OCI-LY7 (cell line): Measurements from ENCODE around the gene IQGAP2. TPM values are rescaled to one million over a fixed set of nuclear protein-coding genes. Genes with fewer than 3 reads are reported as not detected.

Source experiments
- BruUV-seq: library from RNA; stranded (reverse); fragments of 400-500 nt; replicated peaks from 2 replicates; lab custom pipeline; 2021; lab: Mats Ljungman, UMichigan
- CTCF ChIA-PET: fragments of 300-600 bp; sonication (Branson Sonifier 250); formaldehyde crosslinking; loops from one replicate; lab custom pipeline; 2022; ENCODE audit warnings: antibody characterized with exemption; ENCODE audit not compliant: unreplicated experiment; lab: Charles Lee
- POLR2A ChIA-PET: fragments of 300-600 bp; sonication (Branson Sonifier 250); formaldehyde crosslinking; loops from one replicate; lab custom pipeline; 2022; ENCODE audit warnings: antibody characterized with exemption; lab: Charles Lee
- DNase-seq: peaks from one replicate; pipeline ENCODE4 v3.0.0-alpha.2; 2015; ENCODE audit warnings: low spot score
- H2AFZ ChIP-seq: fragments of 200-600 bp; sonication (generic), shearing (Covaris generic); 2 replicates; pipeline ENCODE4 v1.6.1; 2014; ENCODE audit warnings: mild to moderate bottlenecking, antibody characterized with exemption, low read length, moderate library complexity
- H3K27ac ChIP-seq: fragments of 200-600 bp; sonication (generic); 2 replicates; pipeline ENCODE4 v1.5.1; 2014; ENCODE audit warnings: mixed run types, low read depth, mild to moderate bottlenecking, moderate library complexity, low read length, inconsistent platforms; ENCODE audit not compliant: poor library complexity, severe bottlenecking
- H3K36me3 ChIP-seq: fragments of 200-600 bp; sonication (generic); 2 replicates; pipeline ENCODE4 v1.6.1; 2014; ENCODE audit warnings: mild to moderate bottlenecking, antibody characterized with exemption, low read length, moderate library complexity, mixed read lengths; ENCODE audit not compliant: insufficient read depth
- H3K4me1 ChIP-seq: fragments of 200-600 bp; sonication (generic); 2 replicates; pipeline ENCODE4 v1.5.1; 2014; ENCODE audit warnings: mild to moderate bottlenecking, low read length; ENCODE audit not compliant: insufficient read depth, poor library complexity, severe bottlenecking
- H3K4me2 ChIP-seq: fragments of 200-600 bp; sonication (generic); 2 replicates; pipeline ENCODE4 v1.6.1; 2014; ENCODE audit warnings: mild to moderate bottlenecking, low read length
- H3K4me3 ChIP-seq: fragments of 200-600 bp; sonication (generic); 2 replicates; pipeline ENCODE4 v1.5.1; 2014; ENCODE audit warnings: mild to moderate bottlenecking, low read depth, low read length; ENCODE audit not compliant: poor library complexity, severe bottlenecking
- H3K79me2 ChIP-seq: fragments of 200-600 bp; sonication (generic); 2 replicates; pipeline ENCODE4 v1.6.1; 2016; ENCODE audit warnings: low read depth, mild to moderate bottlenecking, low read length, moderate library complexity, mixed read lengths; ENCODE audit not compliant: insufficient read depth
- H3K9me2 ChIP-seq: fragments of 200-600 bp; sonication (generic); 2 replicates; pipeline ENCODE4 v1.6.1; 2016; ENCODE audit warnings: mild to moderate bottlenecking, low read length, mixed read lengths; ENCODE audit not compliant: insufficient read depth
- H3K9me3 ChIP-seq: fragments of 200-600 bp; sonication (generic); 2 replicates; pipeline ENCODE4 v1.6.1; 2014; ENCODE audit warnings: mild to moderate bottlenecking, mixed run types, low read length, mixed read lengths
- H4K20me1 ChIP-seq: fragments of 200-600 bp; sonication (generic); 2 replicates; pipeline ENCODE4 v1.6.1; 2014; ENCODE audit warnings: mild to moderate bottlenecking, antibody characterized with exemption, low read length, moderate library complexity, mixed read lengths; ENCODE audit not compliant: insufficient read depth
- CTCF ChIP-seq: fragments of 200-600 bp; sonication (generic); conservative IDR thresholded peaks from 2 replicates; pipeline ENCODE4 v1.5.1; 2014; ENCODE audit warnings: mild to moderate bottlenecking, antibody characterized with exemption, low read length, moderate library complexity, mixed read lengths
- EZH2phosphoT487 ChIP-seq: fragments of 200-600 bp; sonication (generic); IDR thresholded peaks from 2 replicates; pipeline ENCODE4 v1.6.1; 2018; ENCODE audit warnings: low read depth, borderline replicate concordance, mild to moderate bottlenecking, mixed run types, antibody characterized with exemption, low read length, moderate library complexity, mixed read lengths
- intact Hi-C: fragments of 100-400 bp; cut with micrococcal nuclease; formaldehyde crosslinking; loops from one replicate; pipeline ENCODE4 v1.10.0; 2022; ENCODE audit not compliant: unreplicated experiment
- total RNA-seq, 2 experiments: library from RNA; depleted of rRNA in 1 of 2; stranded (reverse); fragments of >200 nt in 1 of 2; shearing (Covaris generic) in 1 of 2; gene quantifications; 2 replicates each; pipeline ENCODE4 v1.2.3, GENCODE V29; 2014 to 2022

Gene IQGAP2
- total RNA-seq, 2 experiments from 2014 or later, result 30.0 to 50.2 TPM

- H3K9me2 ChIP-seq, result no peaks in the 10 kb centered on the region
- H3K79me2 ChIP-seq, result no peaks in the 10 kb centered on the region
- intact Hi-C loops, result no loop called here
- H3K4me2 ChIP-seq, result no peak overlapping the region
- no peak overlapping the region for H3K4me3 ChIP-seq
- TF ChIP-seq CTCF (no peak), EZH2phosphoT487 (no peak)
- no peak overlapping the region for H2AFZ ChIP-seq
- BruUV-seq, result no TSS peak
- ChIA-PET CTCF (no interaction called here), POLR2A (interaction anchor here (0.7 kb wide), 1 partner anchor 244 kb away, joined by 3 read pairs; no protein-coding TSS in a partner anchor)
- H3K9me3 ChIP-seq, result no peaks in the 10 kb centered on the region
- H3K36me3 ChIP-seq, result peaks cover 46% of the 10 kb centered on the region
- no peaks in the 10 kb centered on the region for H3K4me1 ChIP-seq
- H3K27ac ChIP-seq, result no peak overlapping the region
- no peak for DNase-seq
- no peaks in the 10 kb centered on the region for H4K20me1 ChIP-seq
Observed at GRCh38 chr5:76657683-76658311, 254.7 kb downstream of the IQGAP2 start.

GRCh38 chr5:76660360-76660759 is 257.3 kb downstream of the IQGAP2 start:
- H3K79me2 ChIP-seq, result no peaks in the 10 kb centered on the region
- peaks cover 4% of the 10 kb centered on the region for H3K4me1 ChIP-seq
- no peak for DNase-seq
- H4K20me1 ChIP-seq, result no peaks in the 10 kb centered on the region
- ChIA-PET POLR2A (interaction anchor here (0.7 kb wide), 1 partner anchor 33 kb away, joined by 3 read pairs; no protein-coding TSS in a partner anchor), CTCF (no interaction called here)
- peaks cover 44% of the 10 kb centered on the region for H3K36me3 ChIP-seq
- no TSS peak for BruUV-seq
- no peak overlapping the region for H3K4me3 ChIP-seq
- intact Hi-C loops, result no loop called here
- H3K27ac ChIP-seq, result no peak overlapping the region
- no peak overlapping the region for H2AFZ ChIP-seq
- H3K9me3 ChIP-seq, result no peaks in the 10 kb centered on the region
- no peak for TF ChIP-seq CTCF
- TF ChIP-seq EZH2phosphoT487, result no peak
- H3K9me2 ChIP-seq, result no peaks in the 10 kb centered on the region
- no peak overlapping the region for H3K4me2 ChIP-seq

GRCh38 chr5:76662521-76662920 is 259.4 kb downstream of the IQGAP2 start:
- no peak overlapping the region for H3K4me3 ChIP-seq
- H4K20me1 ChIP-seq, result no peaks in the 10 kb centered on the region
- BruUV-seq, result no TSS peak
- H3K9me3 ChIP-seq, result no peaks in the 10 kb centered on the region
- TF ChIP-seq CTCF (no peak), EZH2phosphoT487 (no peak)
- H3K4me2 ChIP-seq, result no peak overlapping the region
- peaks cover 4% of the 10 kb centered on the region for H3K4me1 ChIP-seq
- no peak overlapping the region for H3K27ac ChIP-seq
- intact Hi-C loops, result loop anchor here (1.0 kb wide), 1 partner anchor 10 kb away; no protein-coding TSS in a partner anchor
- H3K9me2 ChIP-seq, result no peaks in the 10 kb centered on the region
- H3K36me3 ChIP-seq, result peaks cover 50% of the 10 kb centered on the region
- H3K79me2 ChIP-seq, result no peaks in the 10 kb centered on the region
- ChIA-PET CTCF (no interaction called here), POLR2A (no interaction called here)
- no peak overlapping the region for H2AFZ ChIP-seq
- no peak for DNase-seq
